HG03342 (cell line): ENCODE data around the gene OCRL.

Experiments used
- ATAC-seq: cut with Tn5 transposase; IDR thresholded peaks from one replicate; pipeline ENCODE4 v1.9.1; 2021; ENCODE audit warnings: mild to moderate bottlenecking, moderate library complexity; ENCODE audit not compliant: unreplicated experiment

The OCRL gene

GRCh38 chrX:129632443-129632842 lies 92.4 kb downstream of the OCRL start:
- ATAC-seq: no peak

- ATAC-seq: no peak
These were observed 94.5 kb downstream of the OCRL start for GRCh38 chrX:129634541-129634940.

GRCh38 chrX:129636175-129636681 lies 96.2 kb downstream of the OCRL start:
- no peak for ATAC-seq

DNA sequence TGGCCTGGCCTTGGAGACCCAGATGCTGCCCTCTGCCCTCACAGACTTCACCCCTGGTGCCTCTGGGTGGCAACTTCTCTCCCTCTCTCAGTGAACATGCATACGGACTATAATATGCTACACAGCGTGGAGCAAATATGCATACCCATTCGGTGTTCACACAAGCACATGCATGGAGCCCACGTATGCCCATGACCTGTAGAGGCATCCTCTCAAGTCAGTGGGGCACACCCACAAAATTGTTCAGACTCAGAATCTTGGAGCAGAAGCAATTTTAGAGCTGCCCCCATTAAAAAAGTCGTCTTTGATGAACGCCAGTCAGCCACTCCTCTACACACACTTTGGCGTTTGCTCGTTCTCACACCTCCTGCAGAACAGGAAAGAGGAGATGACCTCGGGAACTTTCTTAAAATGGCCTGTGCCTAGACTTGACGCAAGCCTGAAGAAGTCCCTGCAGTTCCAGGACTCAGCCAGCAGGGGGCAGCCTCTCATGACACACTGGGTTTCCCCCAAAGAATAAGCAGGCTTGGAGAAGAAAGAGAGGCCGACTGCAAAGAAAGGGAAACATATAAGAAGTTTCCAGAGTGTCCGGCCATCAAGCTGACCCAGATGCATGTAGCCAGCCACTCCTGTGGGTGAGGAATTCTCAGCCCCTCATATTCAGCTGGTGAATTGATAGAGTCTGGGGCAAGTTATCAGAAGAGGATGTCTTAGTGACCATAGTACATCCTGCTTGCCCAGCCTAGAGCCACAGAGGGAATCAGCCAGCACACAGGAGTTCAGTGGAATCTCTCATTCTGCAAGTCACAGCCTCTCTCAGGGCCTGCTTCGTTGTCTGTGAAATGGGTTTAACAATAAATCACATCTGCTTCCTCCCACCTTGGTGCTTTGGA lies 97.4 kb downstream of the OCRL start:
- peak; percentile 73 for ATAC-seq

DNA sequence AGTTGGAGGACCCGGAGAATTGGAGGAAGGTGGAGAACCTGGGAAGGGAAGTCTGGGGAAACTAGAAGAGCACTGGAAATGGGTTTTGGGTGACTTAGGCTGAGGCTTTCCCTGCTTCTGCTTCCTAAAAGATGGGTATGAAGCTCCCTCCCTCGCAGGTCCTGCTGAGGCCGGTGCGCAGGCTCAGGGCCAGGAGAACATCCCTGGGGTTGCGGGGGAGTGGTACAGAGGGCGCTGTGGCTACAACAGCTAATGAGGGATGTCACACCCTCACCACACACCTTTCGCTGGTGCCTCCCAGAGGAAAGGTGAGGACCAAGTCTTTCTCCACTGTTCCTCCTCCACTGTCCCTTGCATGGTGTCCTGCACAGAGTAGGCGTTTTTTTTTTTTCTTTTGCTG lies 98.9 kb downstream of the OCRL start:
- no peak for ATAC-seq

DNA sequence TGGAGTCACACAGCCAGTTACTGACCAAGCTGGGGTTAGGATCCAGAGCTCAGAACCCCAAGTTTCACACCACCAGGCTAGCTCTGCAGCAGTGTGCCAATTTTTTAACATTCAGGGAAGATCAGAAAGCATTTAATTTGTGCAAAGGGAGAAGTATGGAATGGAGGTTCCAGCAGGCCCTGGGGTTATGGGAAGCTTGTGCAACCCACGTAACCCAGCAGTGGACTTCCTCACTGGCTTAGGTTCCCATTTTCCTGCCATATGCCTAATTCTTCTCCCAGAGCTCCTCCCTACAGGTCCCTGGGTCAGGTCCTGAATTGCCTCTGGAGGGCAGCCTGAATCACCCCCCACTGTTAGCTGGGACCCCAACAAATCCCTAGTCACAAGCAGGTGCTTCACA lies 100.7 kb downstream of the OCRL start:
- no peak for ATAC-seq

GRCh38 chrX:129641469-129641868 lies 101.4 kb downstream of the OCRL start:
- no peak for ATAC-seq

GRCh38 chrX:129641941-129642340 lies 101.9 kb downstream of the OCRL start:
- ATAC-seq: no peak
